ENCODE measurements around the gene UST. TPM values are rescaled to one million over a fixed set of nuclear protein-coding genes. Genes with fewer than 3 reads are reported as not detected.

UST gene
- total RNA-seq, 1 donor from 2014 or later = 5.2 TPM

GRCh38 chr6:148720897-148721296, 25.9 kb upstream of the UST start:
- no peak overlapping the region for H3K4me3 ChIP-seq (ENCODE audit: low read depth, low read length)
- H3K36me3 ChIP-seq (ENCODE audit: control insufficient read depth, insufficient read depth, low read length) = no peaks in the 10 kb centered on the region
- TF ChIP-seq CTCF (IDR thresholded peaks at IDR 0.05; ENCODE audit: insufficient read depth, low read length, poor library complexity, severe bottlenecking) = no peak
- H3K27me3 ChIP-seq (ENCODE audit: control insufficient read depth, insufficient read depth, low read length) = no peaks in the 10 kb centered on the region
- no peak for DNase-seq (ENCODE audit: low read depth)

- no peak for DNase-seq (ENCODE audit: low read depth)
- no peak for TF ChIP-seq CTCF (IDR thresholded peaks at IDR 0.05; ENCODE audit: insufficient read depth, low read length, poor library complexity, severe bottlenecking)
- no peaks in the 10 kb centered on the region for H3K36me3 ChIP-seq (ENCODE audit: control insufficient read depth, insufficient read depth, low read length)
- H3K27me3 ChIP-seq (ENCODE audit: control insufficient read depth, insufficient read depth, low read length) = no peaks in the 10 kb centered on the region
- H3K4me3 ChIP-seq (ENCODE audit: low read depth, low read length) = no peak overlapping the region
Measured at GRCh38 chr6:148723484-148723883, 23.3 kb upstream of the UST start.

GRCh38 chr6:148724428-148724827, 22.4 kb upstream of the UST start:
- H3K36me3 ChIP-seq (ENCODE audit: control insufficient read depth, insufficient read depth, low read length) = no peaks in the 10 kb centered on the region
- no peak for DNase-seq (ENCODE audit: low read depth)
- no peak for TF ChIP-seq CTCF (IDR thresholded peaks at IDR 0.05; ENCODE audit: insufficient read depth, low read length, poor library complexity, severe bottlenecking)
- no peak overlapping the region for H3K4me3 ChIP-seq (ENCODE audit: low read depth, low read length)
- no peaks in the 10 kb centered on the region for H3K27me3 ChIP-seq (ENCODE audit: control insufficient read depth, insufficient read depth, low read length)

- DNase-seq (ENCODE audit: low read depth) = no peak
Measured at GRCh38 chr6:148727104-148727503, 19.7 kb upstream of the UST start.

GRCh38 chr6:148735989-148736388, 10.8 kb upstream of the UST start:
- no peaks in the 10 kb centered on the region for H3K36me3 ChIP-seq (ENCODE audit: control insufficient read depth, insufficient read depth, low read length)
- H3K4me3 ChIP-seq (ENCODE audit: low read depth, low read length) = no peak overlapping the region

More at GRCh38 chr6:148727104-148727503, 19.7 kb upstream of the UST start:
- TF ChIP-seq CTCF (IDR thresholded peaks at IDR 0.05; ENCODE audit: insufficient read depth, low read length, poor library complexity, severe bottlenecking) = no peak
- Histone ChIP-seq H3K36me3 (ENCODE audit: control insufficient read depth, insufficient read depth, low read length) (no peaks in the 10 kb centered on the region), H3K4me3 (ENCODE audit: low read depth, low read length) (no peak overlapping the region), H3K27me3 (ENCODE audit: control insufficient read depth, insufficient read depth, low read length) (no peaks in the 10 kb centered on the region)

More at GRCh38 chr6:148735989-148736388, 10.8 kb upstream of the UST start:
- DNase-seq (ENCODE audit: low read depth) = no peak
- H3K27me3 ChIP-seq (ENCODE audit: control insufficient read depth, insufficient read depth, low read length) = no peaks in the 10 kb centered on the region
- TF ChIP-seq CTCF (IDR thresholded peaks at IDR 0.05; ENCODE audit: insufficient read depth, low read length, poor library complexity, severe bottlenecking) = no peak
